PC-3 (cell line): ENCODE data around the gene HTR1E.

ENCODE experiments used
- CTCF ChIP-seq: fragments of 300-600 bp; sonication (generic); conservative IDR thresholded peaks from 2 replicates; pipeline ENCODE4 v1.5.1; 2017; ENCODE audit warnings: antibody characterized with exemption, low read depth, mild to moderate bottlenecking, low read length
- EZH2 ChIP-seq: fragments of 300-600 bp; sonication (generic); IDR thresholded peaks from one replicate; pipeline ENCODE4 v1.6.1; 2017; ENCODE audit warnings: antibody characterized with exemption, mild to moderate bottlenecking, low read length; ENCODE audit not compliant: unreplicated experiment

- TF ChIP-seq CTCF (no peak), EZH2 (no peak)
Measured at GRCh38 chr6:86966271-86966670, 28.9 kb downstream of the HTR1E start.
